Neural cell (in vitro differentiated cells): ENCODE measurements around the gene PRKAG3.

Experiments
- CTCF ChIP-seq: fragments of 450-650 bp; IDR thresholded peaks from 2 replicates; pipeline ENCODE4 v1.5.1; 2014; ENCODE audit warnings: antibody characterized with exemption, mild to moderate bottlenecking, moderate library complexity; ENCODE audit not compliant: poor library complexity, severe bottlenecking
- EP300 ChIP-seq: fragments of 450-650 bp; conservative IDR thresholded peaks from 2 replicates; pipeline ENCODE4 v1.6.1; 2014; ENCODE audit warnings: antibody characterized with exemption, mild to moderate bottlenecking, moderate library complexity; ENCODE audit not compliant: poor library complexity, severe bottlenecking
- EZH2 ChIP-seq: fragments of 200-600, 300-800 bp; shearing (Covaris generic), sonication (generic); IDR thresholded peaks from 2 replicates; pipeline ENCODE4 v1.6.1; 2014; ENCODE audit warnings: antibody characterized with exemption, low read length, borderline replicate concordance, mild to moderate bottlenecking; ENCODE audit not compliant: insufficient read depth, poor library complexity, severe bottlenecking
- MXI1 ChIP-seq: fragments of 450-650 bp; conservative IDR thresholded peaks from 2 replicates; pipeline ENCODE4 v1.6.1; 2014; ENCODE audit warnings: antibody characterized with exemption, mild to moderate bottlenecking; ENCODE audit not compliant: poor library complexity, severe bottlenecking
- POLR2AphosphoS5 ChIP-seq: IDR thresholded peaks from 2 replicates; pipeline ENCODE4 v1.6.1; 2012
- RAD21 ChIP-seq: fragments of 450-650 bp; conservative IDR thresholded peaks from 2 replicates; pipeline ENCODE4 v1.6.1; 2014; ENCODE audit warnings: antibody characterized with exemption, mild to moderate bottlenecking, moderate library complexity
- SMC3 ChIP-seq: fragments of 450-650 bp; conservative IDR thresholded peaks from 2 replicates; pipeline ENCODE4 v1.6.1; 2014; ENCODE audit warnings: antibody characterized with exemption, mild to moderate bottlenecking, moderate library complexity; ENCODE audit not compliant: poor library complexity
- TAF1 ChIP-seq: IDR thresholded peaks from 2 replicates; pipeline ENCODE4 v1.6.1; 2012; ENCODE audit warnings: low read depth
- TF ChIP-seq, protein P1 (sequence below): IDR thresholded peaks from 2 replicates; pipeline ENCODE4 v1.6.1; 2012; ENCODE audit warnings: borderline replicate concordance

GRCh38 chr2:218880859-218881594, 49.4 kb upstream of the PRKAG3 start:
- TF ChIP-seq CTCF: no peak
- TF ChIP-seq, protein P1, sequence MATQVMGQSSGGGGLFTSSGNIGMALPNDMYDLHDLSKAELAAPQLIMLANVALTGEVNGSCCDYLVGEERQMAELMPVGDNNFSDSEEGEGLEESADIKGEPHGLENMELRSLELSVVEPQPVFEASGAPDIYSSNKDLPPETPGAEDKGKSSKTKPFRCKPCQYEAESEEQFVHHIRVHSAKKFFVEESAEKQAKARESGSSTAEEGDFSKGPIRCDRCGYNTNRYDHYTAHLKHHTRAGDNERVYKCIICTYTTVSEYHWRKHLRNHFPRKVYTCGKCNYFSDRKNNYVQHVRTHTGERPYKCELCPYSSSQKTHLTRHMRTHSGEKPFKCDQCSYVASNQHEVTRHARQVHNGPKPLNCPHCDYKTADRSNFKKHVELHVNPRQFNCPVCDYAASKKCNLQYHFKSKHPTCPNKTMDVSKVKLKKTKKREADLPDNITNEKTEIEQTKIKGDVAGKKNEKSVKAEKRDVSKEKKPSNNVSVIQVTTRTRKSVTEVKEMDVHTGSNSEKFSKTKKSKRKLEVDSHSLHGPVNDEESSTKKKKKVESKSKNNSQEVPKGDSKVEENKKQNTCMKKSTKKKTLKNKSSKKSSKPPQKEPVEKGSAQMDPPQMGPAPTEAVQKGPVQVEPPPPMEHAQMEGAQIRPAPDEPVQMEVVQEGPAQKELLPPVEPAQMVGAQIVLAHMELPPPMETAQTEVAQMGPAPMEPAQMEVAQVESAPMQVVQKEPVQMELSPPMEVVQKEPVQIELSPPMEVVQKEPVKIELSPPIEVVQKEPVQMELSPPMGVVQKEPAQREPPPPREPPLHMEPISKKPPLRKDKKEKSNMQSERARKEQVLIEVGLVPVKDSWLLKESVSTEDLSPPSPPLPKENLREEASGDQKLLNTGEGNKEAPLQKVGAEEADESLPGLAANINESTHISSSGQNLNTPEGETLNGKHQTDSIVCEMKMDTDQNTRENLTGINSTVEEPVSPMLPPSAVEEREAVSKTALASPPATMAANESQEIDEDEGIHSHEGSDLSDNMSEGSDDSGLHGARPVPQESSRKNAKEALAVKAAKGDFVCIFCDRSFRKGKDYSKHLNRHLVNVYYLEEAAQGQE: no peak
- TF ChIP-seq EP300: no peak
- TF ChIP-seq SMC3: no peak
- no peak for TF ChIP-seq EZH2
- no peak for TF ChIP-seq POLR2AphosphoS5
- TF ChIP-seq TAF1: no peak
- TF ChIP-seq MXI1: no peak
- no peak for TF ChIP-seq RAD21
